ENCODE results near the gene UNC5A.

Gene UNC5A

DNA sequence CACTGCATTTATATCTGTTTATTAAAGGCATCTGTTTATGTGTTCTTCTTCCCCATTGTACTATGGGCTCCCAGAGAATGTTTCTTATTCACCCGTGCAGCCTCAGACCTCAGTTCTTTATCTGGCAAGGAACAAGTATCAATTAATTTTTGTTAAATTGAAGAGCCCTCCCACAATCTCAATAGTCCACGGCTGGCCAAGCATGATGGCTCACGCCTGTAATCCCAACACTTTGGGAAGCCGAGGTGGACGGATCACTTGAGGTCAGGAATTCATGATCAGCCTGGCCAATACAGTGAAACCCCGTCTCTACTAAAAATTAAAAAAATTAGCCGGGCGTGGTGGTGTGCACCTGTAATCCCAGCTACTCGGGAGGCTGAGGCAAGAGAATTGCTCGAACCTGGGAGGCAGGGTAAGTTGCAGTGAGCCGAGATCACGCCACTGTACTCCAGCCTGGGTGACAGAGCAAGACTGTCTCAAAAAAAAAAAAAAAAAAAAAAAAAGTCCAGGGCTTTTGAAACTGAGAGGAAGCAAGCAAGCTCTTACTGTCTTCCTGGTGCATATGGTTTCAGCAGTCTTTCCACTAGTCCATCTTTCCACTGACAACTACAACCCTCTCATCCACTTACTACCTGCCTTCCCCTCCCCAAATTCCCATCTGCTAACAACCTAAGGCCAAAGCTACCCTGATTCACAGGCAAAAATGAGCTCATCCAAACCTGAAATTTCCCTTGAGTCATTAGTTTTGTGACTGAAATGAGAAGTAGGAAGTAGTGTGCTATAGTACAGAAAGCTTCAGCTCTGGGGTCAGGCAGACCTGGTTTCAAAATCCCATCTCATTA, 91.1 kb downstream of the UNC5A start:
- WGBS (ENCODE audit: insufficient coverage), result over 99% methylated on average over 8 of the region's 12 CpGs
- ChIA-PET POLR2A (no interaction called here), CTCF (interaction anchor here (1.2 kb wide), 1 partner anchor 9 kb away, joined by 3 read pairs; no protein-coding TSS in a partner anchor)
- Histone ChIP-seq H3K4me3 (ENCODE audit: control insufficient read depth in 1 of 7, extremely low read depth in 1 of 7, insufficient read depth in 4 of 7, low read depth in 2 of 7, low read length in 6 of 7) (no peak overlapping the region), H3K27me3 (replicated peaks in 2 of 5; ENCODE audit: control insufficient read depth in 4 of 5, insufficient read depth in 5 of 5, low read length in 4 of 5) (peaks cover 0 to 11% (median 8%) of the 10 kb centered on the region in 5 experiments), H3K4me1 (ENCODE audit: control extremely low read depth in 1 of 4, control insufficient read depth in 4 of 4, insufficient read depth in 4 of 4, low read length in 3 of 4) (peaks cover 0 to 17% (median 12%) of the 10 kb centered on the region in 4 experiments), H3K9me3 (ENCODE audit: control extremely low read depth in 1 of 5, control insufficient read depth in 4 of 5, insufficient read depth in 2 of 5, low read depth in 1 of 5, low read length in 4 of 5) (no peaks in the 10 kb centered on the region), H3K36me3 (ENCODE audit: control insufficient read depth in 4 of 4, insufficient read depth in 4 of 4, low read length in 3 of 4) (peaks cover 13 to 46% (median 31%) of the 10 kb centered on the region in 4 experiments), H3K27ac (ENCODE audit: insufficient read depth in 1 of 2, low read depth in 1 of 2, low read length in 2 of 2, poor library complexity in 1 of 2, severe bottlenecking in 2 of 2) (no peak overlapping the region)
- DNase-seq, result peak in 2 of 3 donors; percentile 18 to 20

DNA sequence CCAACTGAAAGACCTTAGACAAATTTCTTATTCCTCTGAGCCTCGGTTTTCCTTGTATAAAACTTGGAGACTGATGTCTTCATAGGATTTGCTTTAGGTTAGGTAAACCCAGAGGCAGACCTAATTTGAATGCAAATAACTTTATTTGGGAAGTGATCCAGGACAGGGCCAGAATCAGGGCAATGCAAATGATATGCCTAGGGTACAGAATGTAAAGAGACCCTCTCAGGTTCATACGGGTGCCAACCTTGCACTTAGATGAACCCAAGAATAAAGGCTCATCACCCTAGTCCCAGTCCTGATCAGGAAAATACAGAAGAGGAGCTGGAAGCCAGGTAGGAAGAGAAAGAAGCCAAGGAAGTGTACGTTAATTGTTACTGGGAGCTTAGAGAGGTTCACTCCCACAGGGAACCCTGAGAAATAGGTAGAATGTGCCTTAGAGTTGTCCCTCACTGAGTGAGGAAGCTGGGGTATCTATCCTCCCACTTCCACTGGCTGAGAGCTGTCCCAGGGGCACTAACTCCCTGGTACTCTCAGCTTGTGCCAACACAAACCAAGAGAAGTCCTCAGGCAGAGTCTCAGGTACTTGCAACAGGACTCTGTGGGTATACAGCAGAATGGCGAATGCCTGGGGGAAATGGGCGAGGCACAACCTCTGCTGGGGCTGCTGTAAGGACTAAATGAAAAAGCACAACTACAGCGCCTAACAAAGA, 91.9 kb downstream of the UNC5A start:
- ChIA-PET CTCF (no interaction called here), POLR2A (no interaction called here)
- Histone ChIP-seq H3K4me3 (ENCODE audit: control insufficient read depth in 1 of 7, extremely low read depth in 1 of 7, insufficient read depth in 4 of 7, low read depth in 2 of 7, low read length in 6 of 7) (no peak overlapping the region), H3K36me3 (ENCODE audit: control insufficient read depth in 4 of 4, insufficient read depth in 4 of 4, low read length in 3 of 4) (peaks cover 17 to 54% (median 35%) of the 10 kb centered on the region in 4 experiments), H3K27ac (ENCODE audit: insufficient read depth in 1 of 2, low read depth in 1 of 2, low read length in 2 of 2, poor library complexity in 1 of 2, severe bottlenecking in 2 of 2) (no peak overlapping the region), H3K27me3 (replicated peaks in 2 of 5; ENCODE audit: control insufficient read depth in 4 of 5, insufficient read depth in 5 of 5, low read length in 4 of 5) (peaks cover 0 to 10% (median 8%) of the 10 kb centered on the region in 5 experiments), H3K9me3 (ENCODE audit: control extremely low read depth in 1 of 5, control insufficient read depth in 4 of 5, insufficient read depth in 2 of 5, low read depth in 1 of 5, low read length in 4 of 5) (no peaks in the 10 kb centered on the region), H3K4me1 (ENCODE audit: control extremely low read depth in 1 of 4, control insufficient read depth in 4 of 4, insufficient read depth in 4 of 4, low read length in 3 of 4) (peaks cover 0 to 16% (median 12%) of the 10 kb centered on the region in 4 experiments)
- WGBS (ENCODE audit: insufficient coverage), result 100% methylated on average over 5 of the region's 6 CpGs
- no peak for DNase-seq

DNA sequence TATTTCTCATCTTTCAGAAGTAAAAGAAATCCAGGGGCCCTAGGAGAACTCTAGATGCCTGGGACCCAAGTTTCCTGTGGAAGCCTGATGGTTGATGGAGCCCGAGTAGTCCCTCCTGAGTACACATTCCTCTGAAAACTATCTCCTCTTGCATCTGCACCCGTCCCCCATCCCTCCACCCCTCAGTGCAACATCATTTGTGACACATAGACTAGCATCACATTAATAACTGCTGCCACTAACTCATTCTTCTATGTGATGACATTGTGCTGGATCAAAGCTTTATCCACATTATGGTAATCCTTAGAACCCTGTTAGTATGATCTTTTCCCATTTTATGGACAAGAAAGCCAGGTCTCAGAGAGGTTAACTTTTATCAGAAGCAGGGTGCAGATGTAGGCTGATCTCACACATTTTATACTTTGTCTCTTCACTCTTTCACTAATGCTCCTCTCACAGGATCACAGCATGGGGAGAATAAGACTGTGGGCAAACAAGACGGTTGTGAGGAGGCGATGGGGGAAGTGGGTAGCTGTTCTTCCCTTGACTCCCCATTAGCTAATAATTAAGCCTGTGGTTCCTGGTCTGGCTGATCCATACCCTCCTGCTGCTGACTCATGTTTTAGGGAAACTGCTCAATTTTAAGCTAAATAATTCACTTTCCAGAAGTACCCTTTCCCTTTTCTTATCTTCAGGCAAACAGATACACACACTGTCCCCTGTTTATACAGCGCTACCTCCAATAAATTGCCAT, 92.7 kb downstream of the UNC5A start:
- H3K27me3 ChIP-seq (replicated peaks in 2 of 5; ENCODE audit: control insufficient read depth in 4 of 5, insufficient read depth in 5 of 5, low read length in 4 of 5), result peaks cover 0 to 5% (median 4%) of the 10 kb centered on the region in 5 experiments
- WGBS (ENCODE audit: insufficient coverage), result 100% methylated on average over 2 of the region's 5 CpGs
- no peaks in the 10 kb centered on the region for H3K9me3 ChIP-seq (ENCODE audit: control extremely low read depth in 1 of 5, control insufficient read depth in 4 of 5, insufficient read depth in 2 of 5, low read depth in 1 of 5, low read length in 4 of 5)
- no peak for DNase-seq
- H3K27ac ChIP-seq (ENCODE audit: insufficient read depth in 1 of 2, low read depth in 1 of 2, low read length in 2 of 2, poor library complexity in 1 of 2, severe bottlenecking in 2 of 2), result no peak overlapping the region
- ChIA-PET CTCF (interaction anchor here (0.9 kb wide), 1 partner anchor 242 kb away, joined by 4 read pairs; no protein-coding TSS in a partner anchor), POLR2A (no interaction called here)
- peaks cover 17 to 59% (median 40%) of the 10 kb centered on the region in 4 experiments for H3K36me3 ChIP-seq (ENCODE audit: control insufficient read depth in 4 of 4, insufficient read depth in 4 of 4, low read length in 3 of 4)
- H3K4me3 ChIP-seq (ENCODE audit: control insufficient read depth in 1 of 7, extremely low read depth in 1 of 7, insufficient read depth in 4 of 7, low read depth in 2 of 7, low read length in 6 of 7), result no peak overlapping the region
- H3K4me1 ChIP-seq (ENCODE audit: control extremely low read depth in 1 of 4, control insufficient read depth in 4 of 4, insufficient read depth in 4 of 4, low read length in 3 of 4), result peaks cover 0 to 16% (median 12%) of the 10 kb centered on the region in 4 experiments

DNA sequence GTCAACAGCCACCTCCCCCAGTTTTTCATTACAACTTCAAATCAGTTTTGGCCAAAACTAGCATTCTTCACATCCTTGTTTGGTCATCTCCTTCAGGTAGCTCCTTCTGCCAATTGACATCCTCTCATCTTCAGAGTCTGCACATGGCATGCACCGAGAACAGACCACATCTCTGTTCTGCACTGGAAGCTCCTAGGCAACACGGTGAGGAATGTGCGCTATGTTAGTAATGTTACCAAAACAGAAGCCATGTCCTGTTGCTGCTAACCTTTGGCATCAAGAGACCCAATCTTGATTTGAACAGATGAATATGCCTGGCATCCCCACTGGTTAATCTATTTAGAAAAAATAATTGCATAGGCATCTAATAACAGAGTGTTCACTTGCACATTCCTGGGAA, 93.9 kb downstream of the UNC5A start:
- ChIA-PET POLR2A (no interaction called here), CTCF (no interaction called here)
- no peaks in the 10 kb centered on the region for H3K27me3 ChIP-seq (replicated peaks in 2 of 5; ENCODE audit: control insufficient read depth in 4 of 5, insufficient read depth in 5 of 5, low read length in 4 of 5)
- 100% methylated on average over 3 of the region's 3 CpGs for WGBS (ENCODE audit: insufficient coverage)
- H3K36me3 ChIP-seq (ENCODE audit: control insufficient read depth in 4 of 4, insufficient read depth in 4 of 4, low read length in 3 of 4), result peaks cover 20 to 68% (median 43%) of the 10 kb centered on the region in 4 experiments
- H3K4me1 ChIP-seq (ENCODE audit: control extremely low read depth in 1 of 4, control insufficient read depth in 4 of 4, insufficient read depth in 4 of 4, low read length in 3 of 4), result peaks cover 0 to 13% (median 8%) of the 10 kb centered on the region in 4 experiments
- no peak overlapping the region for H3K27ac ChIP-seq (ENCODE audit: insufficient read depth in 1 of 2, low read depth in 1 of 2, low read length in 2 of 2, poor library complexity in 1 of 2, severe bottlenecking in 2 of 2)
- no peak overlapping the region for H3K4me3 ChIP-seq (ENCODE audit: control insufficient read depth in 1 of 7, extremely low read depth in 1 of 7, insufficient read depth in 4 of 7, low read depth in 2 of 7, low read length in 6 of 7)
- no peak for DNase-seq
- no peaks in the 10 kb centered on the region for H3K9me3 ChIP-seq (ENCODE audit: control extremely low read depth in 1 of 5, control insufficient read depth in 4 of 5, insufficient read depth in 2 of 5, low read depth in 1 of 5, low read length in 4 of 5)

DNA sequence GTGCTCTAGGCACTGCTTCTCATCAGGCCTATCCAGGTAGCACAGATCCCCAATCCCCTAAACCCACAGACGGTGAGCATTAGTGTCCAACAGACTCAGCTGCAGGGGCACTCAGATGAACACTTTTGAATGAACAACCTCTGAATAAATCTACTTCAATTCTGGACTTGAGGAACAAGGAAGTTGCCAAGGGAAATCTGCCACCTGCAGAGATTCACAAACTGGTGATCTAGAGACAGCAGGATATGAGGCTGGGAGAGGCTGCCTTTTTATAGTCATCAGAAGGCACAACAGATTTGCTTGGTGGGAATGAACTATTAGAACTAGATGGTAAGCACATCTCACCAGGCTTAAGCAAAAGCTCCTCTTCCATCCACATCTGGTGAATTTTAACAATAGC, 95.8 kb downstream of the UNC5A start:
- H3K27me3 ChIP-seq (replicated peaks in 2 of 5; ENCODE audit: control insufficient read depth in 4 of 5, insufficient read depth in 5 of 5, low read length in 4 of 5), result no peaks in the 10 kb centered on the region
- H3K4me3 ChIP-seq (ENCODE audit: control insufficient read depth in 1 of 7, extremely low read depth in 1 of 7, insufficient read depth in 4 of 7, low read depth in 2 of 7, low read length in 6 of 7), result no peak overlapping the region
- peaks cover 20 to 64% (median 44%) of the 10 kb centered on the region in 4 experiments for H3K36me3 ChIP-seq (ENCODE audit: control insufficient read depth in 4 of 4, insufficient read depth in 4 of 4, low read length in 3 of 4)
- WGBS (ENCODE audit: insufficient coverage), result 100% methylated on average over 1 of the region's 1 CpG
- DNase-seq, result no peak
- peaks cover 0 to 3% (median 2%) of the 10 kb centered on the region in 4 experiments for H3K4me1 ChIP-seq (ENCODE audit: control extremely low read depth in 1 of 4, control insufficient read depth in 4 of 4, insufficient read depth in 4 of 4, low read length in 3 of 4)
- CTCF ChIA-PET, result no interaction called here
- H3K9me3 ChIP-seq (ENCODE audit: control extremely low read depth in 1 of 5, control insufficient read depth in 4 of 5, insufficient read depth in 2 of 5, low read depth in 1 of 5, low read length in 4 of 5), result no peaks in the 10 kb centered on the region
- POLR2A ChIA-PET, result no interaction called here
- no peak overlapping the region for H3K27ac ChIP-seq (ENCODE audit: insufficient read depth in 1 of 2, low read depth in 1 of 2, low read length in 2 of 2, poor library complexity in 1 of 2, severe bottlenecking in 2 of 2)

DNA sequence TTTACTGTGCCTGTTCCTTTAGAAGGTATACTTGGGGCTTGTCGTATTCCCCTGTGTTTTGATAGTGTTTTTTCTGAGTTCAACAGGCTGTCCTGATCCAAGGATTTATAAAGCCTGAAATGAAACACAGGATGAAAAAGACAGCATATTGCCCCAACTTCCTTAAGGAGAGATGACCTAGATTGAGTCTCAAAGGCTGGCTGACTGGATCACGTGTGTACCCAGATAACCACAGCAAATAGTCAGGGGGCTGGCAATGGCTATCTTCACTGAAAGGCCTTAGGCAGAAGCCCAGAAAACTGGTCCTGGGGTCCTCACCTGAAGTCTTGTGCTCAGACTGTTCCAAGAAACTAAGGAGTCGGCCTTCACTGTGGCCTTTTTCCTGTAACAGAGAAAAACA, 96.4 kb downstream of the UNC5A start:
- peaks cover 20 to 68% (median 46%) of the 10 kb centered on the region in 4 experiments for H3K36me3 ChIP-seq (ENCODE audit: control insufficient read depth in 4 of 4, insufficient read depth in 4 of 4, low read length in 3 of 4)
- CTCF ChIA-PET, result no interaction called here

More for the DNA sequence above, 96.4 kb downstream of the UNC5A start:
- H3K9me3 ChIP-seq (ENCODE audit: control extremely low read depth in 1 of 5, control insufficient read depth in 4 of 5, insufficient read depth in 2 of 5, low read depth in 1 of 5, low read length in 4 of 5), result no peaks in the 10 kb centered on the region
- no peak overlapping the region for H3K4me3 ChIP-seq (ENCODE audit: control insufficient read depth in 1 of 7, extremely low read depth in 1 of 7, insufficient read depth in 4 of 7, low read depth in 2 of 7, low read length in 6 of 7)
- no peak for DNase-seq
- H3K27ac ChIP-seq (ENCODE audit: insufficient read depth in 1 of 2, low read depth in 1 of 2, low read length in 2 of 2, poor library complexity in 1 of 2, severe bottlenecking in 2 of 2), result no peak overlapping the region
- WGBS (ENCODE audit: insufficient coverage), result 100% methylated on average over 3 of the region's 3 CpGs
- H3K27me3 ChIP-seq (replicated peaks in 2 of 5; ENCODE audit: control insufficient read depth in 4 of 5, insufficient read depth in 5 of 5, low read length in 4 of 5), result no peaks in the 10 kb centered on the region
- POLR2A ChIA-PET, result no interaction called here
- H3K4me1 ChIP-seq (ENCODE audit: control extremely low read depth in 1 of 4, control insufficient read depth in 4 of 4, insufficient read depth in 4 of 4, low read length in 3 of 4), result peaks cover 0 to 3% (median 2%) of the 10 kb centered on the region in 4 experiments
